WTC11 (cell line): Measurements from ENCODE around the gene AK5. TPM values are rescaled to one million over a fixed set of nuclear protein-coding genes. Genes with fewer than 3 reads are reported as not detected.

ENCODE experiments used
- ATAC-seq: fragments of 200-7000 bp; cut with Tn5 transposase; 2 replicates; pipeline ENCODE4 v1.10.0; 2021; ENCODE audit warnings: mild to moderate bottlenecking, moderate library complexity
- CTCF ChIA-PET: fragments of 300-600 bp; sonication (Branson Sonifier 250); formaldehyde crosslinking; loops from one replicate; lab custom pipeline; 2021; ENCODE audit warnings: antibody characterized with exemption; lab: Charles Lee
- POLR2A ChIA-PET: fragments of 350-600 bp; sonication (Branson Sonifier 250); formaldehyde crosslinking; loops from one replicate; lab custom pipeline; 2021; ENCODE audit warnings: antibody characterized with exemption; lab: Charles Lee
- DNase-seq: peaks from one replicate; pipeline ENCODE4 v3.0.0; 2021; ENCODE audit warnings: low spot score
- H3K27ac Mint-ChIP-seq: 2 replicates; pipeline ENCODE4 v1.8.0; 2021; ENCODE audit warnings: mixed read lengths
- H3K27me3 Mint-ChIP-seq: 2 replicates; pipeline ENCODE4 v1.8.0; 2021; ENCODE audit warnings: low read depth, mild to moderate bottlenecking, moderate library complexity, mixed read lengths
- H3K36me3 Mint-ChIP-seq: 2 replicates; pipeline ENCODE4 v1.8.0; 2021; ENCODE audit warnings: mixed read lengths
- H3K4me1 Mint-ChIP-seq: 2 replicates; pipeline ENCODE4 v1.8.0; 2022; ENCODE audit warnings: mixed read lengths
- H3K4me3 Mint-ChIP-seq: 2 replicates; pipeline ENCODE4 v1.8.0; 2021; ENCODE audit warnings: mild to moderate bottlenecking, moderate library complexity, mixed read lengths
- H3K9me3 Mint-ChIP-seq: 2 replicates; pipeline ENCODE4 v1.8.0; 2021; ENCODE audit warnings: mixed read lengths
- E2F4 ChIP-seq: sonication (generic); formaldehyde crosslinking; IDR thresholded peaks from 2 replicates; pipeline ENCODE4 v1.8.1; 2022; ENCODE audit warnings: low read depth, mild to moderate bottlenecking, moderate library complexity, missing genetic modification reagents, borderline replicate concordance
- ESRRA ChIP-seq: sonication (generic); formaldehyde crosslinking; IDR thresholded peaks from 2 replicates; pipeline ENCODE4 v1.8.1; 2022; ENCODE audit warnings: mild to moderate bottlenecking, missing genetic modification reagents, borderline replicate concordance
- FOXJ3 ChIP-seq: sonication (generic); formaldehyde crosslinking; IDR thresholded peaks from 2 replicates; pipeline ENCODE4 v1.9.0; 2021; ENCODE audit warnings: missing genetic modification reagents, mild to moderate bottlenecking, borderline replicate concordance
- FOXK1 ChIP-seq: sonication (generic); formaldehyde crosslinking; IDR thresholded peaks from 2 replicates; pipeline ENCODE4 v1.8.0; 2022; ENCODE audit warnings: mild to moderate bottlenecking, moderate library complexity, missing genetic modification reagents
- IRF2 ChIP-seq: sonication (generic); formaldehyde crosslinking; IDR thresholded peaks from 2 replicates; pipeline ENCODE4 v1.8.0; 2022; ENCODE audit warnings: low read depth, missing genetic modification reagents, borderline replicate concordance
- KAT7 ChIP-seq: sonication (generic); formaldehyde crosslinking; IDR thresholded peaks from 2 replicates; pipeline ENCODE4 v1.8.1; 2023; ENCODE audit warnings: missing genetic modification reagents, mild to moderate bottlenecking, borderline replicate concordance
- MLX ChIP-seq: sonication (generic); formaldehyde crosslinking; IDR thresholded peaks from 2 replicates; pipeline ENCODE4 v1.8.1; 2023; ENCODE audit warnings: mild to moderate bottlenecking, missing genetic modification reagents, moderate library complexity
- NR1H2 ChIP-seq: sonication (generic); formaldehyde crosslinking; IDR thresholded peaks from 2 replicates; pipeline ENCODE4 v1.9.0; 2021; ENCODE audit warnings: mild to moderate bottlenecking, moderate library complexity, missing genetic modification reagents
- NR3C1 ChIP-seq: sonication (generic); formaldehyde crosslinking; conservative IDR thresholded peaks from 2 replicates; pipeline ENCODE4 v1.8.1; 2023; ENCODE audit warnings: low read depth, mild to moderate bottlenecking, missing genetic modification reagents
- OVOL2 ChIP-seq: fragments of 250-450 bp; sonication (Bioruptor Pico); IDR thresholded peaks from 2 replicates; pipeline ENCODE4 v1.9.0; 2021; ENCODE audit warnings: mild to moderate bottlenecking, borderline replicate concordance
- PRRX2 ChIP-seq: fragments of 250-450 bp; sonication (Bioruptor Pico); IDR thresholded peaks from 2 replicates; pipeline ENCODE4 v1.8.0; 2021; ENCODE audit warnings: mild to moderate bottlenecking
- SMAD4 ChIP-seq: sonication (generic); formaldehyde crosslinking; IDR thresholded peaks from 2 replicates; pipeline ENCODE4 v1.8.0; 2022; ENCODE audit warnings: mild to moderate bottlenecking, missing genetic modification reagents
- USF1 ChIP-seq: sonication (generic); formaldehyde crosslinking; IDR thresholded peaks from 2 replicates; pipeline ENCODE4 v1.8.0; 2022; ENCODE audit warnings: mild to moderate bottlenecking, missing genetic modification reagents
- ZBTB21 ChIP-seq: sonication (generic); formaldehyde crosslinking; IDR thresholded peaks from 2 replicates; pipeline ENCODE4 v1.8.1; 2023; ENCODE audit warnings: mild to moderate bottlenecking, missing genetic modification reagents, borderline replicate concordance
- ZNF317 ChIP-seq: sonication (generic); formaldehyde crosslinking; IDR thresholded peaks from 2 replicates; pipeline ENCODE4 v1.8.1; 2023; ENCODE audit warnings: low read depth, mild to moderate bottlenecking, moderate library complexity, missing genetic modification reagents, borderline replicate concordance
- ZNF396 ChIP-seq: fragments of 250-450 bp; sonication (Bioruptor Pico); IDR thresholded peaks from 2 replicates; pipeline ENCODE4 v1.8.0; 2021; ENCODE audit warnings: mild to moderate bottlenecking, moderate library complexity, borderline replicate concordance
- ZNF671 ChIP-seq: fragments of 250-450 bp; sonication (Bioruptor Pico); IDR thresholded peaks from 2 replicates; pipeline ENCODE4 v1.8.0; 2021; ENCODE audit warnings: mild to moderate bottlenecking
- total RNA-seq: library from RNA; stranded (reverse); gene quantifications from 3 replicates; pipeline ENCODE4 v1.2.3, GENCODE V29; 2021
- TF ChIP-seq, protein P1 (sequence below): fragments of 250-450 bp; sonication (Bioruptor Pico); IDR thresholded peaks from 2 replicates; pipeline ENCODE4 v1.9.0; 2021; ENCODE audit warnings: mild to moderate bottlenecking, borderline replicate concordance
- TF ChIP-seq, protein P2 (sequence below): fragments of 250-450 bp; sonication (Bioruptor Pico); IDR thresholded peaks from 2 replicates; pipeline ENCODE4 v1.9.0; 2021; ENCODE audit warnings: mild to moderate bottlenecking
- TF ChIP-seq, protein P3 (sequence below): sonication (generic); formaldehyde crosslinking; IDR thresholded peaks from 2 replicates; pipeline ENCODE4 v1.8.1; 2022; ENCODE audit warnings: missing genetic modification reagents, borderline replicate concordance

AK5 gene
- total RNA-seq, 1 experiment from 2014 or later = 3.0 TPM

DNA sequence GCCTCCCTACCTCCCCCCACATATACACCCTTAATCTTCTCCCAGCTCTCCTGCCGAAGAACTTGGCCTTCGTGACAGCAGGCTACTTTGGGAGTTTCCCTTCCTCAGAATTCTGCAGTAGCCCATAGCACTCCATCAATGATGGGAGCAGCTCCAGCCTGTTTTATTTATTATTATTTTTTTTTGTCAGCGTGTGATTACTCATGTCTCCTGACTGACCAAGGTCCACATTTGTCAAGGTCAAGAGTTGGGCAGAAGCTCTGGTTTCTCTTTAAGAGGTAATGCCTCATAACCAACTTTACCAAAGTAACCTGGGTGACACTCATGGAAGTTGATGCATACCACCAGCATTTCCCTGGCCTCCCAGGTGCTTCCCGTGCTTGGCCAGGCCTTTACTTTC is 275.2 kb downstream of the AK5 start:
- Mint-ChIP-seq H3K9me3 (peaks cover 9% of the 10 kb centered on the region), H3K27me3 (no peaks in the 10 kb centered on the region), H3K4me3 (no peak overlapping the region), H3K27ac (no peak overlapping the region), H3K4me1 (no peaks in the 10 kb centered on the region), H3K36me3 (no peaks in the 10 kb centered on the region)
- ChIA-PET POLR2A (interaction anchor here (0.5 to 1.2 kb wide), 2 partner anchors 41 to 288 kb away, joined by 3 read pairs; no protein-coding TSS in a partner anchor), CTCF (interaction anchor here (0.6 to 0.7 kb wide), 2 partner anchors 124 to 240 kb away, joined by 3 read pairs; no protein-coding TSS in a partner anchor)
- DNase-seq = no peak
- TF ChIP-seq NR1H2 = no peak
- TF ChIP-seq, protein P1, sequence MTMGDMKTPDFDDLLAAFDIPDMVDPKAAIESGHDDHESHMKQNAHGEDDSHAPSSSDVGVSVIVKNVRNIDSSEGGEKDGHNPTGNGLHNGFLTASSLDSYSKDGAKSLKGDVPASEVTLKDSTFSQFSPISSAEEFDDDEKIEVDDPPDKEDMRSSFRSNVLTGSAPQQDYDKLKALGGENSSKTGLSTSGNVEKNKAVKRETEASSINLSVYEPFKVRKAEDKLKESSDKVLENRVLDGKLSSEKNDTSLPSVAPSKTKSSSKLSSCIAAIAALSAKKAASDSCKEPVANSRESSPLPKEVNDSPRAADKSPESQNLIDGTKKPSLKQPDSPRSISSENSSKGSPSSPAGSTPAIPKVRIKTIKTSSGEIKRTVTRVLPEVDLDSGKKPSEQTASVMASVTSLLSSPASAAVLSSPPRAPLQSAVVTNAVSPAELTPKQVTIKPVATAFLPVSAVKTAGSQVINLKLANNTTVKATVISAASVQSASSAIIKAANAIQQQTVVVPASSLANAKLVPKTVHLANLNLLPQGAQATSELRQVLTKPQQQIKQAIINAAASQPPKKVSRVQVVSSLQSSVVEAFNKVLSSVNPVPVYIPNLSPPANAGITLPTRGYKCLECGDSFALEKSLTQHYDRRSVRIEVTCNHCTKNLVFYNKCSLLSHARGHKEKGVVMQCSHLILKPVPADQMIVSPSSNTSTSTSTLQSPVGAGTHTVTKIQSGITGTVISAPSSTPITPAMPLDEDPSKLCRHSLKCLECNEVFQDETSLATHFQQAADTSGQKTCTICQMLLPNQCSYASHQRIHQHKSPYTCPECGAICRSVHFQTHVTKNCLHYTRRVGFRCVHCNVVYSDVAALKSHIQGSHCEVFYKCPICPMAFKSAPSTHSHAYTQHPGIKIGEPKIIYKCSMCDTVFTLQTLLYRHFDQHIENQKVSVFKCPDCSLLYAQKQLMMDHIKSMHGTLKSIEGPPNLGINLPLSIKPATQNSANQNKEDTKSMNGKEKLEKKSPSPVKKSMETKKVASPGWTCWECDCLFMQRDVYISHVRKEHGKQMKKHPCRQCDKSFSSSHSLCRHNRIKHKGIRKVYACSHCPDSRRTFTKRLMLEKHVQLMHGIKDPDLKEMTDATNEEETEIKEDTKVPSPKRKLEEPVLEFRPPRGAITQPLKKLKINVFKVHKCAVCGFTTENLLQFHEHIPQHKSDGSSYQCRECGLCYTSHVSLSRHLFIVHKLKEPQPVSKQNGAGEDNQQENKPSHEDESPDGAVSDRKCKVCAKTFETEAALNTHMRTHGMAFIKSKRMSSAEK = no peak
- no peak for TF ChIP-seq MLX
- TF ChIP-seq ZNF396 (CRISPR knock-in tag) = no peak
- TF ChIP-seq ZNF317 = no peak
- no peak for TF ChIP-seq NR3C1 (CRISPR knock-in tag)
- TF ChIP-seq, protein P2, sequence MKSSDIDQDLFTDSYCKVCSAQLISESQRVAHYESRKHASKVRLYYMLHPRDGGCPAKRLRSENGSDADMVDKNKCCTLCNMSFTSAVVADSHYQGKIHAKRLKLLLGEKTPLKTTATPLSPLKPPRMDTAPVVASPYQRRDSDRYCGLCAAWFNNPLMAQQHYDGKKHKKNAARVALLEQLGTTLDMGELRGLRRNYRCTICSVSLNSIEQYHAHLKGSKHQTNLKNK = no peak
- no peak for TF ChIP-seq IRF2 (CRISPR knock-in tag)
- no peak for TF ChIP-seq OVOL2
- TF ChIP-seq USF1 (CRISPR knock-in tag) = no peak
- TF ChIP-seq SMAD4 (CRISPR knock-in tag) = no peak
- TF ChIP-seq ESRRA (CRISPR knock-in tag) = no peak
- TF ChIP-seq ZBTB21 (CRISPR knock-in tag) = no peak
- no peak for TF ChIP-seq FOXJ3 (CRISPR knock-in tag)
- no peak for TF ChIP-seq E2F4
- TF ChIP-seq FOXK1 (CRISPR knock-in tag) = no peak
- no peak for TF ChIP-seq PRRX2 (CRISPR knock-in tag)
- no peak for TF ChIP-seq KAT7 (CRISPR knock-in tag)
- TF ChIP-seq, protein P3, sequence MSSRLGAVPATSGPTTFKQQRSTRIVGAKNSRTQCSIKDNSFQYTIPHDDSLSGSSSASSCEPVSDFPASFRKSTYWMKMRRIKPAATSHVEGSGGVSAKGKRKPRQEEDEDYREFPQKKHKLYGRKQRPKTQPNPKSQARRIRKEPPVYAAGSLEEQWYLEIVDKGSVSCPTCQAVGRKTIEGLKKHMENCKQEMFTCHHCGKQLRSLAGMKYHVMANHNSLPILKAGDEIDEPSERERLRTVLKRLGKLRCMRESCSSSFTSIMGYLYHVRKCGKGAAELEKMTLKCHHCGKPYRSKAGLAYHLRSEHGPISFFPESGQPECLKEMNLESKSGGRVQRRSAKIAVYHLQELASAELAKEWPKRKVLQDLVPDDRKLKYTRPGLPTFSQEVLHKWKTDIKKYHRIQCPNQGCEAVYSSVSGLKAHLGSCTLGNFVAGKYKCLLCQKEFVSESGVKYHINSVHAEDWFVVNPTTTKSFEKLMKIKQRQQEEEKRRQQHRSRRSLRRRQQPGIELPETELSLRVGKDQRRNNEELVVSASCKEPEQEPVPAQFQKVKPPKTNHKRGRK (CRISPR knock-in tag) = no peak
- no peak for TF ChIP-seq ZNF671 (CRISPR knock-in tag)
- peak; percentile 28; the same call in 1 of the 2 replicates for ATAC-seq
